Endothelial cell of umbilical vein (primary cell): ENCODE measurements around the gene ZNF416. TPM values are rescaled to one million over a fixed set of nuclear protein-coding genes. Genes with fewer than 3 reads are reported as not detected.
A peak's percentile ranks its signal among the peaks of the same experiment; 100 is the strongest.

ENCODE experiments used
- BruUV-seq: library from RNA; stranded (reverse); fragments of 400-500 nt; replicated peaks from 2 replicates; lab custom pipeline; 2021; lab: Mats Ljungman, UMichigan
- CTCF ChIA-PET: fragments of 300-600, 350-600 bp; sonication (Branson Sonifier 250); formaldehyde crosslinking; loops from one replicate; lab custom pipeline; 2021; ENCODE audit warnings: antibody characterized with exemption, inconsistent platforms; lab: Charles Lee
- POLR2A ChIA-PET: fragments of 300-600, 350-600 bp; sonication (Branson Sonifier 250); formaldehyde crosslinking; loops from one replicate; lab custom pipeline; 2021; ENCODE audit warnings: antibody characterized with exemption, inconsistent platforms; lab: Charles Lee
- DNase-seq: peaks from one replicate; pipeline ENCODE4 v3.0.0-alpha.2; 2011; ENCODE audit warnings: low read depth, low spot score
- FAIRE-seq: peaks from 2 replicates; lab custom pipeline; 2011; peaks lifted over from hg19 to GRCh38; lab: Jason Lieb, UNC
- H2AFZ ChIP-seq: 2 replicates; pipeline ENCODE4 v1.6.0; 2012; ENCODE audit warnings: low read depth, low read length, control low read depth, inconsistent platforms
- H3K27ac ChIP-seq: 2 replicates; pipeline ENCODE4 v1.5.1; 2011; ENCODE audit warnings: low read depth, mild to moderate bottlenecking, control low read depth, low read length, moderate library complexity; ENCODE audit not compliant: insufficient read depth
- H3K27me3 ChIP-seq, 2 experiments: 2 replicates each; pipeline versions ENCODE4 v1.6.0 to v1.6.1; 2011; ENCODE audit warnings: low read length in 2 of 2, mixed read lengths in 1 of 2; ENCODE audit not compliant: control insufficient read depth in 2 of 2, insufficient read depth in 2 of 2
- H3K36me3 ChIP-seq, 2 experiments: 2 replicates in 1 of 2; 3 replicates in 1 of 2; pipeline ENCODE4 v1.5.1; 2011; ENCODE audit warnings: low read length in 2 of 2, mild to moderate bottlenecking in 1 of 2, moderate library complexity in 1 of 2; ENCODE audit not compliant: control insufficient read depth in 2 of 2, insufficient read depth in 2 of 2; ENCODE audit errors: extremely low read depth in 1 of 2
- H3K4me1 ChIP-seq: 3 replicates; pipeline ENCODE4 v1.5.1; 2011; ENCODE audit warnings: mild to moderate bottlenecking, low read length; ENCODE audit not compliant: control insufficient read depth, insufficient read depth; ENCODE audit errors: extremely low read depth
- H3K4me2 ChIP-seq: 2 replicates; pipeline ENCODE4 v1.6.1; 2011; ENCODE audit warnings: low read length, control low read depth, mixed read lengths; ENCODE audit not compliant: insufficient read depth
- H3K4me3 ChIP-seq, 3 experiments: fragments of 200-600 bp in 1 of 3; sonication (generic), shearing (Covaris generic) in 1 of 3; replicated peaks in 1 of 3; 2 replicates each; pipeline ENCODE4 v1.5.1; 2011 to 2016; ENCODE audit warnings: control low read depth in 3 of 3, low read length in 3 of 3, mild to moderate bottlenecking in 2 of 3, inconsistent platforms in 1 of 3, low read depth in 1 of 3, moderate library complexity in 1 of 3; ENCODE audit not compliant: insufficient read depth in 1 of 3
- H3K79me2 ChIP-seq: 2 replicates; pipeline ENCODE4 v1.6.0; 2012; ENCODE audit warnings: low read length, inconsistent platforms; ENCODE audit not compliant: control insufficient read depth, insufficient read depth
- H3K9ac ChIP-seq: replicated peaks from 2 replicates; pipeline ENCODE3; 2011; ENCODE audit warnings: low read length, control low read depth; ENCODE audit not compliant: insufficient read depth; ENCODE audit errors: extremely low read depth
- H3K9me1 ChIP-seq: replicated peaks from 3 replicates; pipeline ENCODE4 v1.6.0; 2011; ENCODE audit warnings: mild to moderate bottlenecking, low read length; ENCODE audit not compliant: control insufficient read depth, insufficient read depth; ENCODE audit errors: extremely low read depth
- H3K9me3 ChIP-seq: replicated peaks from 2 replicates; pipeline ENCODE4 v1.5.1; 2012; ENCODE audit warnings: low read length, inconsistent platforms; ENCODE audit not compliant: control insufficient read depth, insufficient read depth
- H4K20me1 ChIP-seq: replicated peaks from 2 replicates; pipeline ENCODE3; 2011; ENCODE audit warnings: mild to moderate bottlenecking, low read length; ENCODE audit not compliant: control insufficient read depth, insufficient read depth; ENCODE audit errors: extremely low read depth
- CTCF ChIP-seq, 2 donors: IDR thresholded peaks; 1 replicate in 1 of 2; 2 replicates in 1 of 2; pipeline ENCODE4 v1.5.1; 2011; ENCODE audit warnings: low read length in 2 of 2, mild to moderate bottlenecking in 2 of 2, moderate library complexity in 2 of 2, control low read depth in 1 of 2, inconsistent platforms in 1 of 2, low read depth in 1 of 2; ENCODE audit not compliant: insufficient read depth in 1 of 2; ENCODE audit errors: extremely low read depth in 1 of 2
- EZH2 ChIP-seq: IDR thresholded peaks from 2 replicates; pipeline ENCODE4 v1.6.1; 2012; ENCODE audit warnings: borderline replicate concordance, low read depth, mild to moderate bottlenecking, moderate library complexity, low read length, inconsistent platforms; ENCODE audit not compliant: severe bottlenecking
- FOS ChIP-seq: IDR thresholded peaks from 2 replicates; pipeline ENCODE4 v1.6.1; 2011; ENCODE audit warnings: mild to moderate bottlenecking, low read length, moderate library complexity, borderline replicate concordance; ENCODE audit not compliant: insufficient read depth
- GATA2 ChIP-seq: IDR thresholded peaks from 2 replicates; pipeline ENCODE4 v1.7.0; 2011; ENCODE audit warnings: low read depth, mild to moderate bottlenecking, moderate library complexity, mixed read lengths, low read length; ENCODE audit not compliant: insufficient read length, insufficient read depth
- JUN ChIP-seq: IDR thresholded peaks from 2 replicates; pipeline ENCODE4 v1.6.1; 2011; ENCODE audit warnings: borderline replicate concordance, low read depth; ENCODE audit not compliant: insufficient read length, insufficient read depth
- MYC ChIP-seq: IDR thresholded peaks from one replicate; pipeline ENCODE4 v1.6.1; 2011; ENCODE audit warnings: mild to moderate bottlenecking, low read depth, low read length
- POLR2A ChIP-seq: IDR thresholded peaks from 2 replicates; pipeline ENCODE4 v1.6.1; 2012; ENCODE audit warnings: low read depth, mild to moderate bottlenecking, control low read depth, low read length
- POLR2AphosphoS5 ChIP-seq: IDR thresholded peaks from 2 replicates; pipeline ENCODE4 v1.6.1; 2012; ENCODE audit warnings: low read depth, mild to moderate bottlenecking, control low read depth, low read length, moderate library complexity; ENCODE audit not compliant: insufficient read depth
- dilution Hi-C: fragments of 300-500 bp; cut with MboI; formaldehyde crosslinking; loops from one replicate; pipeline ENCODE4 v1.15.0; 2019; ENCODE audit warnings: low sequenced_read_pairs; ENCODE audit not compliant: extremely low pct_ligation_motif_present
- intact Hi-C: fragments of 100-400 bp; cut with micrococcal nuclease; formaldehyde crosslinking; loops from one replicate; pipeline ENCODE4 v1.10.0; 2022
- polyA plus RNA-seq, 4 experiments: library from polyadenylated mRNA; depleted of rRNA in 3 of 4; stranded (reverse) in 3 of 4; unstranded in 1 of 4; fragments of >200 nt; gene quantifications; 2 replicates each; pipeline versions ENCODE4 v1.2.1 to v1.2.3, GENCODE V29; 2011 to 2012; ENCODE audit warnings: missing spikeins in 1 of 4
- total RNA-seq: library from RNA; stranded (reverse); gene quantifications from 2 replicates; pipeline ENCODE4 v1.2.3, GENCODE V29; 2021
- TF ChIP-seq, protein P1 (sequence below): IDR thresholded peaks from 2 replicates; pipeline ENCODE4 v1.6.1; 2011; ENCODE audit not compliant: insufficient read depth, insufficient read length

ZNF416 gene
- total and polyA plus RNA-seq, 2 donors (not counting 3 experiments of a cell fraction or from before 2014, with no cell fraction given), result 1.4 to 3.8 TPM

GRCh38 chr19:57613941-57614743 is 35.4 kb upstream of the ZNF416 start, which contains the start of gene ZNF134:
ZNF134 (plus strand) TSS chr19:57614242; CDS start chr19:57619469, 5,227 bp downstream.
- Histone ChIP-seq H3K9me3 (peaks cover 2% of the 10 kb centered on the region), H3K9ac (peak within 1 kb of the TSS; percentile 66), H3K4me3 (peak within 1 kb of the TSS; percentile 53 to 77 (median 65)), H3K4me2 (peak within 1 kb of the TSS; percentile 14), H3K27ac (no peak within 1 kb of the TSS), H4K20me1 (no peaks in the 10 kb centered on the region), H3K4me1 (no peaks in the 10 kb centered on the region), H3K79me2 (peaks cover 19% of the 10 kb centered on the region), H3K36me3 (peaks cover 0 to 19% of the 10 kb centered on the region in 2 experiments), H3K27me3 (no peaks in the 10 kb centered on the region), H2AFZ (peak within 1 kb of the TSS; percentile 89), H3K9me1 (no peaks in the 10 kb centered on the region)
- POLR2A ChIA-PET, result interaction anchor here (1.0 kb wide), 1 partner anchor 19 kb away, joined by 3 read pairs; the partner anchor contains the start of gene ZNF211
- dilution Hi-C loops (no loop called here), intact Hi-C loops (loop anchor here (1.0 to 10.0 kb wide), 6 partner anchors 15 to 541 kb away; partner anchors contain the start of genes ZNF211, ZNF329, ZNF416 and ZNF530)
- DNase-seq (peak; percentile 84), FAIRE-seq (peak; percentile 88)
- TSS peak; percentile 51 for BruUV-seq
- TF ChIP-seq POLR2A (peak; percentile 49), MYC (no peak), POLR2AphosphoS5 (peak; percentile 61), CTCF (IDR thresholded peaks at IDR 0.05; ENCODE audit: extremely low read depth in 1 of 2, insufficient read depth in 1 of 2, low read depth in 1 of 2, low read length in 2 of 2) (peak in 1 of 2 donors; percentile 62), JUN (no peak), FOS (no peak), GATA2 (no peak), EZH2 (no peak)
- TF ChIP-seq, protein P1, sequence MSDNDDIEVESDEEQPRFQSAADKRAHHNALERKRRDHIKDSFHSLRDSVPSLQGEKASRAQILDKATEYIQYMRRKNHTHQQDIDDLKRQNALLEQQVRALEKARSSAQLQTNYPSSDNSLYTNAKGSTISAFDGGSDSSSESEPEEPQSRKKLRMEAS, result no peak
- CTCF ChIA-PET, result interaction anchor here (1.0 kb wide), 1 partner anchor 19 kb away, joined by 3 read pairs; the partner anchor contains the start of gene ZNF211
